NCI-H1694 (cell line): ENCODE data around the gene TRPM5.
A peak's percentile ranks its signal among the peaks of the same experiment; 100 is the strongest.

ENCODE experiments used
- DNase-seq: peaks from one replicate; lab custom pipeline; 2025; lab: John Stamatoyannopoulos, UW

The TRPM5 gene

GRCh38 chr11:2420502-2421225, 23.6 kb downstream of the TRPM5 start:
- peak; percentile 30 for DNase-seq

- DNase-seq = peak; percentile 33
Observed at GRCh38 chr11:2419638-2420501, 24.4 kb downstream of the TRPM5 start.

GRCh38 chr11:2418693-2419360, 25.5 kb downstream of the TRPM5 start:
- no peak for DNase-seq

- no peak for DNase-seq
Observed at GRCh38 chr11:2417856-2418692, 26.2 kb downstream of the TRPM5 start.

- DNase-seq = no peak
Observed at GRCh38 chr11:2416765-2417164, 27.5 kb downstream of the TRPM5 start.

- no peak for DNase-seq
Observed at GRCh38 chr11:2415601-2416380, 28.5 kb downstream of the TRPM5 start.

GRCh38 chr11:2415171-2415570, 29.1 kb downstream of the TRPM5 start:
- DNase-seq = no peak

- DNase-seq = no peak
Observed at GRCh38 chr11:2414616-2415015, 29.7 kb downstream of the TRPM5 start.

- no peak for DNase-seq
Observed at GRCh38 chr11:2413742-2414579, 30.4 kb downstream of the TRPM5 start.

GRCh38 chr11:2412323-2412722, 32.0 kb downstream of the TRPM5 start:
- DNase-seq = no peak

GRCh38 chr11:2411446-2412305, 32.6 kb downstream of the TRPM5 start:
- no peak for DNase-seq

- no peak for DNase-seq
Observed at GRCh38 chr11:2410616-2411015, 33.7 kb downstream of the TRPM5 start.

- no peak for DNase-seq
Observed at GRCh38 chr11:2409611-2410468, 34.5 kb downstream of the TRPM5 start.

- DNase-seq = no peak
Observed at GRCh38 chr11:2409126-2409525, 35.2 kb downstream of the TRPM5 start.

GRCh38 chr11:2408671-2409070, 35.6 kb downstream of the TRPM5 start:
- no peak for DNase-seq

GRCh38 chr11:2406878-2407410, 37.4 kb downstream of the TRPM5 start:
- DNase-seq = no peak

GRCh38 chr11:2406451-2406850, 37.9 kb downstream of the TRPM5 start:
- no peak for DNase-seq

GRCh38 chr11:2404735-2405196, 39.5 kb downstream of the TRPM5 start:
- no peak for DNase-seq
